WTC11 (cell line): ENCODE results near the gene ARL15. TPM values are rescaled to one million over a fixed set of nuclear protein-coding genes. Genes with fewer than 3 reads are reported as not detected.

Experiments
- ATAC-seq: fragments of 200-7000 bp; cut with Tn5 transposase; 2 replicates; pipeline ENCODE4 v1.10.0; 2021; ENCODE audit warnings: mild to moderate bottlenecking, moderate library complexity
- CTCF ChIA-PET: fragments of 300-600 bp; sonication (Branson Sonifier 250); formaldehyde crosslinking; loops from one replicate; lab custom pipeline; 2021; ENCODE audit warnings: antibody characterized with exemption; lab: Charles Lee
- POLR2A ChIA-PET: fragments of 350-600 bp; sonication (Branson Sonifier 250); formaldehyde crosslinking; loops from one replicate; lab custom pipeline; 2021; ENCODE audit warnings: antibody characterized with exemption; lab: Charles Lee
- DNase-seq: peaks from one replicate; pipeline ENCODE4 v3.0.0; 2021; ENCODE audit warnings: low spot score
- H3K27ac Mint-ChIP-seq: 2 replicates; pipeline ENCODE4 v1.8.0; 2021; ENCODE audit warnings: mixed read lengths
- H3K27me3 Mint-ChIP-seq: 2 replicates; pipeline ENCODE4 v1.8.0; 2021; ENCODE audit warnings: low read depth, mild to moderate bottlenecking, moderate library complexity, mixed read lengths
- H3K36me3 Mint-ChIP-seq: 2 replicates; pipeline ENCODE4 v1.8.0; 2021; ENCODE audit warnings: mixed read lengths
- H3K4me1 Mint-ChIP-seq: 2 replicates; pipeline ENCODE4 v1.8.0; 2022; ENCODE audit warnings: mixed read lengths
- H3K4me3 Mint-ChIP-seq: 2 replicates; pipeline ENCODE4 v1.8.0; 2021; ENCODE audit warnings: mild to moderate bottlenecking, moderate library complexity, mixed read lengths
- H3K9me3 Mint-ChIP-seq: 2 replicates; pipeline ENCODE4 v1.8.0; 2021; ENCODE audit warnings: mixed read lengths
- ARID4B ChIP-seq: sonication (generic); formaldehyde crosslinking; IDR thresholded peaks from 2 replicates; pipeline ENCODE4 v1.8.0; 2023; ENCODE audit warnings: missing genetic modification reagents, mild to moderate bottlenecking, borderline replicate concordance
- CBFB ChIP-seq: sonication (generic); formaldehyde crosslinking; IDR thresholded peaks from 2 replicates; pipeline ENCODE4 v1.8.1; 2022; ENCODE audit warnings: mild to moderate bottlenecking, low read depth, missing genetic modification reagents
- FOXJ3 ChIP-seq: sonication (generic); formaldehyde crosslinking; IDR thresholded peaks from 2 replicates; pipeline ENCODE4 v1.9.0; 2021; ENCODE audit warnings: missing genetic modification reagents, mild to moderate bottlenecking, borderline replicate concordance
- FOXK1 ChIP-seq: sonication (generic); formaldehyde crosslinking; IDR thresholded peaks from 2 replicates; pipeline ENCODE4 v1.8.0; 2022; ENCODE audit warnings: mild to moderate bottlenecking, moderate library complexity, missing genetic modification reagents
- GTF2I ChIP-seq: fragments of 250-450 bp; sonication (Bioruptor Pico); conservative IDR thresholded peaks from 2 replicates; pipeline ENCODE4 v1.4.0; 2021; ENCODE audit warnings: mild to moderate bottlenecking
- IRF1 ChIP-seq: sonication (generic); formaldehyde crosslinking; IDR thresholded peaks from 2 replicates; pipeline ENCODE4 v1.8.0; 2023; ENCODE audit warnings: missing genetic modification reagents
- JAZF1 ChIP-seq: fragments of 250-450 bp; sonication (Bioruptor Pico); IDR thresholded peaks from 2 replicates; pipeline ENCODE4 v1.9.0; 2021; ENCODE audit warnings: moderate library complexity, mild to moderate bottlenecking, inconsistent platforms
- OVOL2 ChIP-seq: fragments of 250-450 bp; sonication (Bioruptor Pico); IDR thresholded peaks from 2 replicates; pipeline ENCODE4 v1.9.0; 2021; ENCODE audit warnings: mild to moderate bottlenecking, borderline replicate concordance
- PRDM15 ChIP-seq: sonication (generic); formaldehyde crosslinking; IDR thresholded peaks from 2 replicates; pipeline ENCODE4 v1.8.0; 2022; ENCODE audit warnings: missing genetic modification reagents
- SMAD3 ChIP-seq: sonication (generic); formaldehyde crosslinking; IDR thresholded peaks from 2 replicates; pipeline ENCODE4 v1.8.0; 2022; ENCODE audit warnings: missing genetic modification reagents, mild to moderate bottlenecking, borderline replicate concordance
- TCF7 ChIP-seq: sonication (generic); formaldehyde crosslinking; IDR thresholded peaks from 2 replicates; pipeline ENCODE4 v1.8.0; 2022; ENCODE audit warnings: mild to moderate bottlenecking, low read depth, missing genetic modification reagents, moderate library complexity
- ZNF121 ChIP-seq: sonication (generic); formaldehyde crosslinking; IDR thresholded peaks from 2 replicates; pipeline ENCODE4 v1.8.0; 2023; ENCODE audit warnings: missing genetic modification reagents
- ZNF263 ChIP-seq: sonication (generic); formaldehyde crosslinking; IDR thresholded peaks from 2 replicates; pipeline ENCODE4 v1.8.1; 2022; ENCODE audit warnings: low read depth, mild to moderate bottlenecking, moderate library complexity, missing genetic modification reagents
- ZNF512 ChIP-seq: sonication (generic); formaldehyde crosslinking; IDR thresholded peaks from 2 replicates; pipeline ENCODE4 v1.8.1; 2022; ENCODE audit warnings: missing genetic modification reagents, borderline replicate concordance
- ZSCAN18 ChIP-seq: fragments of 250-450 bp; sonication (Bioruptor Pico); IDR thresholded peaks from 2 replicates; pipeline ENCODE4 v2.1.2; 2022; ENCODE audit warnings: mild to moderate bottlenecking, moderate library complexity
- total RNA-seq: library from RNA; stranded (reverse); gene quantifications from 3 replicates; pipeline ENCODE4 v1.2.3, GENCODE V29; 2021
- TF ChIP-seq, protein P1 (sequence below): fragments of 250-450 bp; sonication (Bioruptor Pico); IDR thresholded peaks from 2 replicates; pipeline ENCODE4 v1.9.0; 2021; ENCODE audit warnings: mild to moderate bottlenecking, borderline replicate concordance
- TF ChIP-seq, protein P2 (sequence below): sonication (generic); formaldehyde crosslinking; IDR thresholded peaks from 2 replicates; pipeline ENCODE4 v1.8.1; 2023; ENCODE audit warnings: mild to moderate bottlenecking, missing genetic modification reagents, moderate library complexity

Gene ARL15
- total RNA-seq, 1 experiment from 2014 or later = 20.1 TPM

DNA sequence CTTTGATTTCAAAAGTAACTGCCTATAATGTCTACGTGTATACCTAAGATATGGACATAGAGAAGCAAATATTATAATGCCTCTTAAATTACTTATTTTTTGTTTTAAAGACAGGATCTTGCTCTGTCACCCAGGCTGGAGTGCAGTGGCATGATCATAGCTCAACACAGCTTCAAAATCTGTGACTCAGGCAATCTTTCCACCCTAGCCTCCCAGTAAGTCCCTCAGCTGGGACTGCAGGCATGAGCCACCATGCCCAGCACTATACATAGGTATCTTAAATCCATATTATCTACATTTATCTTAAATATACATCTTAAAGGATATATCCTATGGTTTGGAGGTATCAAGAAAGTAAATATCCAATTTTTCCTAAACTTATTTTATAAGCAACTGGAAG lies 261.2 kb downstream of the ARL15 start (continued):
- no peak for TF ChIP-seq ARID4B (CRISPR knock-in tag)
- no peak for TF ChIP-seq IRF1
- TF ChIP-seq, all 79 proteins: peak for 0

- H3K9me3 Mint-ChIP-seq = no peaks in the 10 kb centered on the region
- DNase-seq (no peak), ATAC-seq (no peak)
- no peaks in the 10 kb centered on the region for H3K36me3 Mint-ChIP-seq
- no peak overlapping the region for H3K27ac Mint-ChIP-seq
- CTCF ChIA-PET = interaction anchor here (1.0 kb wide), 1 partner anchor 16 kb away, joined by 4 read pairs; no protein-coding TSS in a partner anchor
- H3K4me3 Mint-ChIP-seq = no peak overlapping the region
- peaks cover 25% of the 10 kb centered on the region for H3K4me1 Mint-ChIP-seq
- no peaks in the 10 kb centered on the region for H3K27me3 Mint-ChIP-seq
- POLR2A ChIA-PET = interaction anchor here (0.7 kb wide), 1 partner anchor 11 kb away, joined by 3 read pairs; no protein-coding TSS in a partner anchor
- no peak for TF ChIP-seq ZNF263 (CRISPR knock-in tag)
- TF ChIP-seq PRDM15 = no peak
- no peak for TF ChIP-seq ZSCAN18 (CRISPR knock-in tag)
- no peak for TF ChIP-seq SMAD3 (CRISPR knock-in tag)
- TF ChIP-seq, protein P1, sequence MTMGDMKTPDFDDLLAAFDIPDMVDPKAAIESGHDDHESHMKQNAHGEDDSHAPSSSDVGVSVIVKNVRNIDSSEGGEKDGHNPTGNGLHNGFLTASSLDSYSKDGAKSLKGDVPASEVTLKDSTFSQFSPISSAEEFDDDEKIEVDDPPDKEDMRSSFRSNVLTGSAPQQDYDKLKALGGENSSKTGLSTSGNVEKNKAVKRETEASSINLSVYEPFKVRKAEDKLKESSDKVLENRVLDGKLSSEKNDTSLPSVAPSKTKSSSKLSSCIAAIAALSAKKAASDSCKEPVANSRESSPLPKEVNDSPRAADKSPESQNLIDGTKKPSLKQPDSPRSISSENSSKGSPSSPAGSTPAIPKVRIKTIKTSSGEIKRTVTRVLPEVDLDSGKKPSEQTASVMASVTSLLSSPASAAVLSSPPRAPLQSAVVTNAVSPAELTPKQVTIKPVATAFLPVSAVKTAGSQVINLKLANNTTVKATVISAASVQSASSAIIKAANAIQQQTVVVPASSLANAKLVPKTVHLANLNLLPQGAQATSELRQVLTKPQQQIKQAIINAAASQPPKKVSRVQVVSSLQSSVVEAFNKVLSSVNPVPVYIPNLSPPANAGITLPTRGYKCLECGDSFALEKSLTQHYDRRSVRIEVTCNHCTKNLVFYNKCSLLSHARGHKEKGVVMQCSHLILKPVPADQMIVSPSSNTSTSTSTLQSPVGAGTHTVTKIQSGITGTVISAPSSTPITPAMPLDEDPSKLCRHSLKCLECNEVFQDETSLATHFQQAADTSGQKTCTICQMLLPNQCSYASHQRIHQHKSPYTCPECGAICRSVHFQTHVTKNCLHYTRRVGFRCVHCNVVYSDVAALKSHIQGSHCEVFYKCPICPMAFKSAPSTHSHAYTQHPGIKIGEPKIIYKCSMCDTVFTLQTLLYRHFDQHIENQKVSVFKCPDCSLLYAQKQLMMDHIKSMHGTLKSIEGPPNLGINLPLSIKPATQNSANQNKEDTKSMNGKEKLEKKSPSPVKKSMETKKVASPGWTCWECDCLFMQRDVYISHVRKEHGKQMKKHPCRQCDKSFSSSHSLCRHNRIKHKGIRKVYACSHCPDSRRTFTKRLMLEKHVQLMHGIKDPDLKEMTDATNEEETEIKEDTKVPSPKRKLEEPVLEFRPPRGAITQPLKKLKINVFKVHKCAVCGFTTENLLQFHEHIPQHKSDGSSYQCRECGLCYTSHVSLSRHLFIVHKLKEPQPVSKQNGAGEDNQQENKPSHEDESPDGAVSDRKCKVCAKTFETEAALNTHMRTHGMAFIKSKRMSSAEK (CRISPR knock-in tag) = no peak
- no peak for TF ChIP-seq CBFB (CRISPR knock-in tag)
- TF ChIP-seq TCF7 (CRISPR knock-in tag) = no peak
- no peak for TF ChIP-seq ZNF121 (CRISPR knock-in tag)
- no peak for TF ChIP-seq FOXJ3 (CRISPR knock-in tag)
- TF ChIP-seq ZNF512 = no peak
- no peak for TF ChIP-seq FOXK1 (CRISPR knock-in tag)
- no peak for TF ChIP-seq JAZF1 (CRISPR knock-in tag)
- TF ChIP-seq OVOL2 = no peak
- TF ChIP-seq, protein P2, sequence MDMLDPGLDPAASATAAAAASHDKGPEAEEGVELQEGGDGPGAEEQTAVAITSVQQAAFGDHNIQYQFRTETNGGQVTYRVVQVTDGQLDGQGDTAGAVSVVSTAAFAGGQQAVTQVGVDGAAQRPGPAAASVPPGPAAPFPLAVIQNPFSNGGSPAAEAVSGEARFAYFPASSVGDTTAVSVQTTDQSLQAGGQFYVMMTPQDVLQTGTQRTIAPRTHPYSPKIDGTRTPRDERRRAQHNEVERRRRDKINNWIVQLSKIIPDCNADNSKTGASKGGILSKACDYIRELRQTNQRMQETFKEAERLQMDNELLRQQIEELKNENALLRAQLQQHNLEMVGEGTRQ (CRISPR knock-in tag) = no peak
- no peak for TF ChIP-seq GTF2I (CRISPR knock-in tag)
Observed at GRCh38 chr5:54045077-54045792, 265.1 kb downstream of the ARL15 start.
